HG02610 (cell line): ENCODE data around the gene FGF12.
"Not testable (repeated sequence)": the region's sequence is repeated elsewhere in the genome, so short reads cannot be mapped to it uniquely, and the experiment has no call there.

Experiments
- ATAC-seq: cut with Tn5 transposase; IDR thresholded peaks from one replicate; pipeline ENCODE4 v1.9.1; 2021; ENCODE audit warnings: mild to moderate bottlenecking, moderate library complexity; ENCODE audit not compliant: unreplicated experiment

FGF12 gene

DNA sequence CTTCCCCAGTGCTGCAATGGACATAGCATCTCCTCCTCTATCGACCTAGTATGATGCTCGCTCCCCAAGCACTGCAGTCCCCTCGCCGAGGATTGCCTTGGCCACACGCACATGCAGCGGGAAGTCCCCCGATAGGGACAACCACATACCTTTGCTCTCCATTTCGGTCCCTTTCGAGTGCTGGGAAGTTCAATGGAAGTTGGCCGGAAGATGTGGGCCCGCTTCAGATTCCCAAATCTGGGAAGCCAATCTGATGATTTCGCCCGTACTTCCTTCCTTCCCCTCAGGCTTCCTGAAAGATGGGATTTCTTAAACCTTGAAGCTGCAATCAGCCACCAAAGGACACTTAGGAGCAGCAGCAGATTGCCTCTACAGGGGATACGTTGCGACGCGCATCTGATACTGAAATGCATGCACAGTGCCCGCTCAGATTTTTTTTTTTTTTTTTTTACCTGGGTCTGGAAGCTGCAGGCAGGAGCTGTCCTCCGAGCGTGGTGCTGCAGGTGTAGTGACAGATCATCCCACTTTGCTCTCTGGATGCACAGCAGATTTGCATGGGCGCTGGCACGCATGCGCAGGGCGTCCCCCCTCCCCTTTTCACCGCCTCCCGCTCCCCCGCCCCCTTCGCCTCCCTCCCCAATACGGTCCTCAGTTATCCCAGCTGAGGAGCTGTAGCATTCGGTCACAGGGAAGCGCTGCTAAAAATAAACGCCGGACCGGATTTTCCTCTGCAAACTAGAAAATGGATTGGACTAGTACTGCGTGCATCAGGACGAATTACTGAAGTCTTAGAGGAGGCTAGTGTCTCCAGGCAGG is at the start of gene FGF12:
TSS of gene FGF12 (minus strand) at position 510 of the 816 bp plus-strand sequence.
- no peak for ATAC-seq

DNA sequence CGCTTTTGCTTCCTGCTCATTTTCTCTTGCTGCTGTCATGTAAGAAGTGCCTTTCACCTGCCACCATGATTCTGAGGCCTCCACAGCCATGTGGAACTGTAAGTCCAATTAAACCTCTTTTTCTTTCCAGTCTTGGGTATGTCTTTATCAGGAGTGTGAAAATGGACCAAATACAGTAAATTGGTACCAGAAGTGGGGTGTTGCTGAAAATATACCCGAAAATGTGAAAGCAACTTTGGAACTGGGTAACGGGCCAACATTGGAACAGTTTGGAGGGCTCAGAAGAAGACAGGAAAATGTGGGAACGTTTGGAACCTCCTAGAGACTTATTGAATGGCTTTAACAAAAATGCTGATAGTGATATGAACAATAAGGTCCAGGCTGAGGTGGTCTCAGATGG is 47.0 kb upstream of the FGF12 start:
- not testable (repeated sequence) for ATAC-seq

DNA sequence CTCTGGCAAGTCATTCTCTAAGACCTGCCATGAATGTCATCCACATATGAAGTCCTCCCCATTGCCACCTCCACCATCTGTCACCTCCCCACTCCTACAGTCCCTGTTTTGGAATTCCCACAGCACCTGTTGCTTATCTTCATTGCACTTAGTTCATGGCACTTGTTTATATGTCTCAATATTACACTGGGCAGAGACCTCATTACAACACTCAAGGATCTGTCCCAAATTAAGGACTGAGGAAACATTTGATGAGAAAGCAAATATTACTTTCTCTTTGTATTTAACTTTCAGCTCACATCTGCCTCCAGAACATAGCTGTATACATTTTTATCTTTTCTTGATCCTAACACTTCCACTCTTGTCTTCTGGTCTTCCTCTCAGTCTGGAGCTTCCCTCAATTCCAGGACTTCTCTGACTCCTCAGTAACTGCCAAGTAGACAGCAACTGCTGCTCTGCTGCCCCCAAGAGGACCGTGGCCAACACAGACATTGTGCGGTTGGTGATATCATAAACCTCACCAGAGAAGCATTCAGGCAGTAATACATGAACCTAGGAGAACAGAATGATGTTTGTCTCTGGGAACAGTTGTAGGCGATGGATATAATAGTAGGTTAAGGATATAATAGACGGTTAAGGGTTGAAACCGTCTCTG is 45.0 kb upstream of the FGF12 start:
- no peak for ATAC-seq

DNA sequence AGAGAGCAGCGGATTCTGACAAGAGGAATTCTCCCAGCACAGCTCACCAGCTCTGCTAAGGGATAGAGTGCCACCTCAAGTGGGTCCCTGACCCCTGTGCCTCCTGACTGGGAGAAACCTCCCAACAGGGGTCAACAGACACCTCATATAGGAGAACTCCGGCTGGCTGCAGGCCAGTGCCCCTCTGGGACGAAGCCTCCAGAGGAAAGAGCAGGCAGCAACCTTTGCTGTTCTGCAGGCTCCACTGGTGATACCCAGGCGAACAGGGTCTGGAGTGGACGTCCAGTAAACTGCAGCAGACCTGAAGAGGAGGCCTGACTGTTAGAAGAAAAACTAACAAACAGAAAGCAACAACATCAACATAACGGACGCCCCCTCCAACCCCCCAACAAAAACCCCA is 31.3 kb upstream of the FGF12 start:
- ATAC-seq, result no peak

DNA sequence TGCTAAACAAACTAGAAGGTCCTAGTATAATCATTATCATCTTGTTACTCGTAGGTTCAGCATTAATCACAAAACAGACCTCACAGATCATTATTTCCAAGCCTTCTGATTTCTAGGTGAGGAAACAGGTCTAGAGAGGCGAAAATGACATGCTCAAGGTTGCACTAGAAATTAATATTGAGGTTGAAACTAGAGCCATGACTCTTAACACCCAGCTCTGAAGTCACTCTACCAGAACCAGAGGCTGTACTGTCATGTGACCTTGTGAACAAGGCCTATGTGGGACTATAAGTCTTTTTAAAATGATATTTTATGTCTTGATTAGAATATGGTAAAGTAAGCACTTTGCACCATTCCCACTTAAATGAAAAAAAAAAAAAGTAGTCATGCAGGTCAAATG is 23.8 kb upstream of the FGF12 start:
- ATAC-seq, result no peak

DNA sequence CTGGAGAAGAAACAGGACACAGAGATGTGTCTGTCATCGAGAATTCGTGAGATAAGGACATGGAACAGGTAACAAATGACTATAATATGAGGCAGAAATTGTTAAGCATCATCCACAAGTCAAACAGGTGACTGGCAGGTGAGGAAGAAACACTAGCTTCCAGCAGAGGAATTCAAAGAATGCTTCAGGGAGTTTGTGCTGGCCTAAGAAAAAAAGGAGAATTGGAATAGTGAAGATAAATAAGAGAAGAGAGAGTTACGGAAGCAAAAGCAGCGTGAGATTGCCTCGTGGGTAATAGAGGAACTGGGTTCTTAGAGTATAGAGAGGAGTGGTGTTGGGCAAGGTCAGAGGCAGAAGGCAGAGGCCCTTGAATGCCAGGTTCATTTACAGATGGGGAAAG is 22.9 kb upstream of the FGF12 start:
- no peak for ATAC-seq

DNA sequence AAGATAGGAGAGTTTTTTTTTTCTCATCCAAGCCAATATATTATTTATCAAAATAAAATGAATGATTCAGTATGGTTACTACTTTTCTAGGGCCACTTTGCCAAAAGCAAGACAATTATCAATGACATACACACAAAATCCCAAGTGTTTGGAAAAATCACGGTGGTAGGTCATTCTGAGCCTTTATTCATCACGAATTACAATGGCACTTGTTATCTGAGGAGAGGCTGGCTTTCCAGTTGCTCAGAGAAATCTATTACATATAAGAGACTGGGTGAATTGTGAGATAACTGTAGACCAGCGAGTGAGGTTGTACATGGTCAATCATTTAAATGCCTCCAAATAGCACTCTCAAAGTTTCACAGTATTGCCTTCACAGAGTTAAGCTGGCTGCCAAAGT is 20.4 kb upstream of the FGF12 start:
- no peak for ATAC-seq

DNA sequence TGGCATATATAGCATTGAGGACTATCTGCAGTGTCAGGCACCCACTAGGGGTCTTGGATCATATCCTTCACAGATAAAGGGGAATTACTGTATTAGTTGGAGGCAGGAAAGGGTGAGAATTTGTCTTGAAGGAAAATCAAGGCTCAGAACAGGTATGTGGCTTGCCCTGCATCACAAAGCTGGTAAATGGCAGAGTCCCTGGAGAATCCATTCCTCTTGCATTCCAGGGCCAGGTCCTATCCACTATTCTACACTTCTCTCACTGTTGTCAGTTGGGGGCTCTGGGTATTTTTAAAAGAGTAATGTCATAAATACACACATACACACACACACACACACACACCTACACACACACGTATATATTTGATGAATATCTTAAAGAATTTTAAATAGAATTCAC is 19.8 kb upstream of the FGF12 start:
- ATAC-seq, result no peak

DNA sequence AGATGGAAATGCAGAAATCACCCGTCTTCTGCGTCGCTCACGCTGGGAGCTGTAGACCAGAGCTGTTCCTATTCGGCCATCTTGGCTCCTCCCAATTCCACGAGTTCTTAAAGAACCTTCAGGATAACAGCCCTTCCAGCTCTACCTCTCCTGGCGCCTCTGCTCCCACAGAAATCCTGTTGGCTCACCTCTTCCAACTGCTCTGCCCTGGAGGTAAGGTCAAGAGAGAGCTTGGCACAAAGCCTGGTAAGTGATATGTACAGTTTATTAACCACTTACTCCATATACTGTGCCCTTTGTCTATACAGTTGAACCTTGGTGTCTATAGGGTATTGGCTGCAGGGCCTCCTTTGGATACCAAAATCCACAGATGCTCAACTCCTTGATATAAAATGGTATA is 17.8 kb upstream of the FGF12 start:
- no peak for ATAC-seq

DNA sequence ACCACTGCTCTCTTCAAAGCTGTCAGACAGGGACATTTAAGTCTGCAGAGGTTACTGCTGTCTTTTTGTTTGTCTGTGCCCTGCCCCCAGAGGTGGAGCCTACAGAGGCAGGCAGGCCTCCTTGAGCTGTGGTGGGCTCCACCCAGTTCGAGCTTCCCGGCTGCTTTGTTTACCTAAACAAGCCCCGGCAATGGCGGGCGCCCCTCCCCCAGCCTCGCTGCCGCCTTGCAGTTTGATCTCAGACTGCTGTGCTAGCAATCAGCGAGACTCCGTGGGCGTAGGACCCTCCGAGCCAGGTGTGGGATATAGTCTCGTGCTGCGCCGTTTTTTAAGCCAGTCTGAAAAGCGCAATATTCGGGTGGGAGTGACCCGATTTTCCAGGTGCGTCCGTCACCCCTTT is 17.3 kb upstream of the FGF12 start:
- not testable (repeated sequence) for ATAC-seq

DNA sequence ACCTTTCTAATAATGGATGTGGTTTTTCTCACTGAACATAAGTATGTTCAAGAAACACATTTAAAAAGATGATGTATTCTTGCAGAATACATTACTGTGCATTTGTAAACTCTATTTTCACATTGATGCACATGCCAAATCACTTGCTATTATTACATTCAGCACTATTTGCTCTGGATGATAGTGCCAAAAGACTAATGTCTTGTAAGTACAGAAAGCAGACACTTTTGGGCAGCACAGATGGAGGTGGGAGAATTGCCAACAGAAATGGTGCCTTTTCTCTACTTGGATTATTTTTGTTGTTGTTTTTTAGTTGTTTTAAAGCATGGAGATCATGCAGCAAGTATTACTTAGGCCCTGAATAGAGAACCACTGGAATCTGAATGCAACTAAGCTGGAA is 10.2 kb upstream of the FGF12 start:
- ATAC-seq, result no peak

DNA sequence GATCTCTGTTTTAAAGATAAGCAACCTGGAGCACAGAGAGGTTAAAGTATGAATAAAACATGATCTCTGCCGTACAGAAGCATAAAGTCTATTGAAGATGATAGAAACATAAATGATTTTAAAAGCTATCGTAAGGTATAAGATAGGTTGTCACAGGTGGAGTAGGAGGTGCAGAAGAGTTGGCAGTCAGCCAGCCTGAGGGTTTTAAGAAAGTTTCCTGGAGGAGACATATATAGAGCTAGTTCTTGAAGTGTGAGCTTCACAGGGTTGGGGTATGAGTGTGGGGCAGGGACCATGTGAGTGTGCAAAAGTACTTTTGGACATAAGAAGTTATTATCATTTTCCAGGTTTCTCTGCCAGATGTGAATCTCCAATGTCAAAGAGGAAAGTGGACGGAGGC is 3.9 kb upstream of the FGF12 start:
- no peak for ATAC-seq

DNA sequence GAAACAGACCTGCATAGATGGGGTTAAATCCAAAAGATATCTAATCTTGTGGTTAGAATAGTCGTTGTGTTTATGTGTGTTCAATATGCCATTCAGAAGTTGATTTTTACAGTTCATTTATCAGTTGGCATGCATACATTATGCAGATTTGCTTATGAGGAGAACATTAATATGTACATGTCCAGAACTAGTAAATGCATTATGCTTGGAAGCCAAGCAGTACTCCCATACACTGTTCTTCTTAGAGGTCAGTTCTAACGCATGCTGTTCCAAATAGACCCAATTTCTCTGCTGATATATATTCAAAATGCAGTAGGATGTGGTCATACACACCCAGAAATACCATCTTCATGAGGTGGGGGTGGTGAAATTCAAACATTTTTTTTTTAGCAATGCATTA is 956 bp downstream of the FGF12 start:
- ATAC-seq, result no peak

DNA sequence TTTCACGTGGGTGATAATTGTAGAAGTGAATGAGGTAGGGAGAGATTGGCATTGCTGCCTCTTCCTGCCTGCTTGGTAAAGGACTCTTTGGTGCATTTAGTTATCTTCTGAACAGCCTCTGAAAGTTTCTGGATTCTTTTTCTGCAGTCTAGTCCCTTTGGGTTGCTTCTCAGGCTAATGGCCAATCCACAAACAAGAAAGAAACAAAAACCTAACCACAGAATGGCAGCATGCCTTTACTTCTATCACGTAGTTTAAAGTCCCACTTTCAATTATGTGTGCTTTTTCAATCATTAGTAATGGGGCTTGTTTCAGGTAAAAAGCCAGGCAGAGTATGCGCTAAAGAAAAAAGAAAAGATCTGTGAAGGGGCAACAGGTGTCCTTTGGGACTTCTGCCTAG is 7.4 kb downstream of the FGF12 start:
- ATAC-seq, result no peak

DNA sequence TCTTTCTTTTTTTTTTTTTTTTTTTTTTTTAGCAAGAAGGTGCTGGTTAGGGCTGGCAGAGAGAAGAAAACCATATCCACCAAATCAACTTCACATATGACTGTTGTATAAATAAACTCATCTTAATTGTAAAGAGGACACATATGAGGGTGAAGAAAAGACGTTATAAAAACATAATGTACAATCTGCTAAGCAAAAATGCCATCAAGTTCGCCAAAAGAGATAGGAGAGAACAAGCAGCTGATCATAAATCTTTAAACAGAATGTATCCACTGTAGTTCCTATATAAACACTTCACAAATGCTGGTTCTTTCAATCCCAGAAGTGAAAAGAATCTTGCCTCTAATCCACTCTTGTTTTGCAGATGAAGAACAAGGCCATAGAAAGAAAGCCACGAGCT is 9.2 kb downstream of the FGF12 start:
- no peak for ATAC-seq

DNA sequence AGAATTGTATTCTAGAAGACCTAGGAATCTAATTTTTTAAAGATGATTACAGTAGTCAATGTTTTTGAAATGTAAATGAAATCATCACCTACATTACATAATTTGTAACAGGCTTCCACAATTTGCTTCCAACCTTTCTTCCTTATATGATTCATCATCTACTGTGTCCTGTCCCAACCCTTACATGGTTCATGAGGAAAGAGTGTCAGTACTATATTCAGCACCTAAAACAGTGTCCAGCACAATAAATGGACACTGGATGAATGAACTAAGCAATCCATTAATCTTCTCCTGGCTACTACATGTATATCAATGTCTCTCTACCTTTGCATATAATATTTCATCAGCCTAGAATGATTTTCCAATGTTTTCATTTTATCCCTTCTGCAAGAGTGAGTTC is 12.2 kb downstream of the FGF12 start:
- ATAC-seq, result no peak

DNA sequence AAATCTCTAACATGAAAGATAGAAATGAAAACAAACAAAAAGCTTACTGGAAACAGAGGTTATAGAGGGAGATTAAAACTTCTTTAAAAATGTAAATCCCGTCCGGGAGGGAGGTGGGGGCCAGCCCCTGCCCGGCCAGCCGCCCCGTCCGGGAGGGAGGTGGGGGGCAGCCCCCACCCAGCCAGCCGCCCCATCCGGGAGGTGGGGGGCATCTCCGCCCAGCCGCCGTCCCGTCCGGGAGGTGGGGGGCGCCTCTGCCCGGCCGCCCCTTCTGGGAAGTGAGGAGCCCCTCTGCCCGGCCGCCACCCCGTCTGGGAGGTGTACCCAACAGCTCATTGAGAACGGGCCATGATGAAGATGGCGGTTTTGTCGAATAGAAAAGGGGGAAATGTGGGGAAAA is 16.2 kb downstream of the FGF12 start:
- ATAC-seq, result not testable (repeated sequence)

DNA sequence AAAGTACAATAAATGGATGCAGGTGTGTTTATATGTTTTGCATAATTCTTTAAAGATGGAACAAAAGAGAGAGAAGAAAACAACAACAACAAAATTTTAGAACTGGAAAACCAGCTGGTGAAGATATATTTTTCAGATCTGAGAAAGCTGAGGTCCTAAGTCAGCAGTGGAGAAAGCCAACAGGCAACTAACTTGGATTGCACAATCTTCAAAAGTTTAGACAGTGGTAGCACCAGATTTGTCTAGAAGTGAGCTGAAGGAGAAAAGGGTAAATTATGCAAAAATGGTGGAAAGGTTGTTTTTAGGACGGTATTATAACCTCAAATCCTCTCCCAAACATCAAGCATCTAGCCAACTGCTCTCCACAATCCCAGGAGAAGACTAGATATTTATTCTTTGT is 17.0 kb downstream of the FGF12 start:
- ATAC-seq, result no peak

DNA sequence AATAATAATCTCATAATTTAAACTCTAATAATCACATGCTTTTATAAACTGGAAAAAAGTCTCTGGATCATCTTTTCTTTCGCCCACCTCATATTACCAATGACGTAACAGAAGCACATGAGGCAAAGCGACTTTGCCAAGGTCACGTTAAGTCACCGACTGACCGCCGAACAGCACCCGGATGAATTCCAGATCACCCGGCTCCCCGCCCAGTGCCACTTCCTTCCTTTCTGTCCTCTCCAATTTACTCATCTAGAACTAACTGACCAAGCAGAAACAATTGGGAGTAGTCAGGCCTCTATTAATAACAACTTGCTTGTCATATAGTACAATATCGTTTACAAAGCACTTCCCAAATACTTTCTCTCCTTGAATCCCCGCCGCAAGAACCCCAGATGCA is 21.1 kb downstream of the FGF12 start:
- ATAC-seq, result no peak

DNA sequence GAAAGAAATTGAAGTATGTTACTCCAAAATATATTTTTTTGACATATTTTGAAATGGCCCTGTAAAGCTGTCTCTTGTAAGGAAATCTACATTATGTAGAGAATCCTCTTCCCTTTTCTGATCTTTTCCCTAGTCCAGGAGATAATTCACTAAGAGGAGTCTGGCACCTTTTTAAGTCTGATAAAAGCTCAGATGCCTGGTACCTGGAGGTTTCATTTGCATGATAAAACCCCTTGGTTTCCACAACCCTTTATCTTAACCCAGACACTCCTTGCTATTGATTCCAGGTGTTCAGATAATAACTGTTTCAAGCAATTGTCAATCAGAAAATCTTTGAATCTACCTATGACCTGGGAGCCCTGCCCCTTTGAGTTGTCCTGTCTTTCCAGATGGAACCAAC is 26.5 kb downstream of the FGF12 start:
- ATAC-seq, result no peak

DNA sequence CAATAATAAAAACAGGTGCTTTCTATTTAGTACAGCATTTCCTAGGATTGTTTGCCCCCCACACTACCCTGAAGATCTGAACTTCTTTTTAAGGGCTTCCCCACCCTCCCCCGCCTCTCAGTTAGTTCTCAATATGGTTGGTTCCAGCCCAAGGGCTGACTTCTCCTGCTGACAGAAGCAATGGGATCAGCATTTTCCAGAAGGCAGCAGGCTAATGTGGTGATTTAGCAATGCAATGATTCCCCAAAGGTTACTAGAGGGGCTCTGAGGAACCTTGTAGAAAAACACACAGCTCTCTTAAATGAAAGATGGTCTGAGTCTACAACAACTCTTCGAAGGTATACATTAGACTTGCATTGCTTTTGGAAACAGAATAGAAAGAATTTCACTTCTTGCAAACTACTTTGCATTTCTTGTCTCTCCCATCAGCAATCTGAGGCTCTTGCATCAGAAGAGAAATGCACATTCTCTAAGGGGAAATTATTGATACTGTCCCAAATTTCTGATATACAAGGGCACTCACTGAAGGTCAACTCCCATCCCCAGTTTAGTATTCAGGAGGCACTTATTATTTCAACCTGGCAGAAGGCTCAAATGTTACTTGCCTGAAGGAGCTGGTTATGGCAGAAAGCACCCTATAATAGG is 30.3 kb downstream of the FGF12 start:
- no peak for ATAC-seq

DNA sequence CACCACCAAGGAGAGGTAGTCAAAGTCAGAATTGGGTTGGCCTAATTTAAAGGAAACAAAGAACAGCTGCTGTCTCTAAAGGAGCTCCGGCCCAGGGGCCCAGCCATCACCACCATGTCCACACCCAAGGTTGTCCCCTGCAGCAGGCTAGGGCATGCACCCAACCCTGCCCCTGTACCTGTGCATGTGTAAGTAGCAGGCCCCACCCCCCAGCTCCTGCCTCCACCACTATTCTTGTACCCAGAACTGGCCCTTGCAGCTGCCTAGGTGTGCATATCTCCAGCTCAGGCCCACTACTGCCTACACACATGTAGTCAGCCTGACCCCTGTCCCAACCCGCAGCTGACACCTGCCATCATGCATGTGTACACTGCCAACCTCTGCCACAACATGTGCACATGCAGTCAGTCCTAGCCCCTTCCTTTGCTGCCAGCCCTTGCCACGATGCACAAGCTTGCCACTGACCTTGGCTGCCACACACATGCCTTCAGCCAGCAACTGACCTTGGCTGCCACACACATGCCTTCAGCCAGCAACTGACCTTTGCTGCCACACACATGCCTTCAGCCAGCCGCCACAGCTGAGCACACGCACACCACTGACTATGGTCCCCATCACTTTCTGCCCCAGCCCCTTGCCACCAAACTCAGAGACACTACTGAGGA is 39.7 kb downstream of the FGF12 start:
- ATAC-seq, result no peak
